ENCODE data around the gene ZNF862.
"Not testable (repeated sequence)": the region's sequence is repeated elsewhere in the genome, so short reads cannot be mapped to it uniquely, and the experiment has no call there.

The ZNF862 gene

DNA sequence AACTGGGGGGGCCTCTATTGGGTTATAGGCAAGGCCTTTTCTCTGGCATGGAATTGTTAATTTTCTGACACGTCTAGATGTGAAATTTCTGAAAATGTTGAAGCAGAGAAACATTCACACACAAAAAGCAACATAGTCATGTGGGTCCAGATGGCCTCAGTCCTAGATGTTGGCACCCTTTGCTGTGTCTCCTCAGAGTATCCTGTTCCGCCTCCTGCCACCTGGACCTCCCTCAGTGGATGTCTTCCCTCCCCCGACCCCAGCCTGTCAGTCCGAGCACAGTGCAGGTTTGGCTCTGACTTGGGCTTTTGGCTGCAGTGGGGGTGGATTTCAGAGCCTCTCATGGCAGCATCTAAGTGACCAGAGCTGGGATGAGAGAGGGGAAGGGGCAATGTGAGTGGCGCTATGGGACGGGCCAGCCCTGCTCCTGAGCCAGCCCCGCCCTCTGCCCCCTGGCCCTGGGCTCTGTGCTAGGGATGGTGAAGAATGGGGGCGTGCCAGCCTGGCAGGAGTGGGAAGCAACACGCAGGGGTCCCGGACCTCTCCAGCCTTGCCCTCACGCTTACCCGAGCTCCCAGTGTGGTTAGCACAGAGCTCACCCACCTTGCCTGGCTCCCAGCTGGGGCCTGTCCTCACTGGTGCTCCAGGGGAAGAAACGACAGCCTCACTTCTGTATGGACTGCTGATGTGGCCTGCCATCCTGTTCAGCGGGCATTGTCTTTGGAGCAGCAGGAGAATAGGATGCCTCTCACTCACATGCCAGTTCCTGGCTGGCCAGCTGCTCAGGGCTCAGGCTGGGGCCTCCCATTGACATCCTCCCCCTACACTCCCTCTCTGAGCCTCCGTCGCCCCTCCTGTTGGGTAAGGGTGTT lies 41.8 kb downstream of the ZNF862 start:
- no peak for DNase-seq (ENCODE audit: low read depth, low spot score)

- DNase-seq (ENCODE audit: low read depth, low spot score): no peak
Measured at GRCh38 chr7:149880638-149881311, 42.6 kb downstream of the ZNF862 start.

DNA sequence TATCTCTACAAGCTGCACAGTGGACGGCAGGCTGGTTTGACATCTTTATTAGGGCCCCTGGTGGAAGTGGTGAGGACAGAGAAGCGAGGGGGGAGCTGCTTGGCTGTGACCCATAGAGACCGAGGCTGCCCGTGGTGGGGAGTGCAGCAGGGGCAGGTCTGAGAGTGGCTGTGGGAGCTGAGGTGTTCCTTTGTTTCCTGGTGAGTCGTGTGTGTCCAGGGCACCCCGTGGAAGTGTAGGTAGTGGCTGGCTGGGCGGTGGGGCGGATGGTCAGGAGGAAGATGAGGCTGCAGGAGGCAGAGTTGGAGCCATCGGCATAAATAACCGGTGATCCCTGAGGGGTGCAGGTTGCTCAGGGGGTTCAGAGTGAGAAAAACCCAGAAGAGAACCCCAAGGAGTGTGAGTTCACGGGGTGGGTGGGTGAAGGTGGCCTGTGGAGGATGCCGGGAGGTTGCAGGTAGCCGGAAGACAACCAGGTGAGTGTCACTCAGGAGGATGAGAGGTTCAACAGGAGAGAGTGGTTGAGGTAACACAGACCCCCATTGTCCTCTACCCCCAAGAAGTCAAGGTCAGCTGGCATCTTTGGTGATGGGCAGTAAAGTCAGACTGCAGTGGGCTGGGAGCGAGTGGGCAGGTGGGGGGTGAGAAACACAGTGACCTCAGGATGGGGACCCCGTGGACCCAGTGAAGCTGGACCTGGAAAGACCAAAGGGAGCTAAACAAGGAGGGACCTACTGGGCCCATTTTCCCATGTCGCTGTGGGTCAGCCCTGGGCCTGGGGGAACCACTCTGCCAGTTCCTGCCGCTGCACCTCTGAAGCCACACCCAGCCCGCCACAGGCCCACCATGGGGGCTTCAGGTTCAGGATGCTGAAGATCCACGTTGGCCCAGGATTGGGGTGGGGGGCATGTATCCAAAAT lies 43.4 kb downstream of the ZNF862 start:
- no peak for DNase-seq (ENCODE audit: low read depth, low spot score)

- DNase-seq (ENCODE audit: low read depth, low spot score): no peak
Measured at GRCh38 chr7:149882248-149883047, 44.3 kb downstream of the ZNF862 start.

GRCh38 chr7:149883048-149883438 lies 44.9 kb downstream of the ZNF862 start:
- DNase-seq (ENCODE audit: low read depth, low spot score): no peak

- no peak for DNase-seq (ENCODE audit: low read depth, low spot score)
Measured at GRCh38 chr7:149883452-149883861, 45.3 kb downstream of the ZNF862 start.

- DNase-seq (ENCODE audit: low read depth, low spot score): no peak
Measured at GRCh38 chr7:149884016-149884415, 45.8 kb downstream of the ZNF862 start.

GRCh38 chr7:149884541-149884940 lies 46.4 kb downstream of the ZNF862 start:
- no peak for DNase-seq (ENCODE audit: low read depth, low spot score)

DNA sequence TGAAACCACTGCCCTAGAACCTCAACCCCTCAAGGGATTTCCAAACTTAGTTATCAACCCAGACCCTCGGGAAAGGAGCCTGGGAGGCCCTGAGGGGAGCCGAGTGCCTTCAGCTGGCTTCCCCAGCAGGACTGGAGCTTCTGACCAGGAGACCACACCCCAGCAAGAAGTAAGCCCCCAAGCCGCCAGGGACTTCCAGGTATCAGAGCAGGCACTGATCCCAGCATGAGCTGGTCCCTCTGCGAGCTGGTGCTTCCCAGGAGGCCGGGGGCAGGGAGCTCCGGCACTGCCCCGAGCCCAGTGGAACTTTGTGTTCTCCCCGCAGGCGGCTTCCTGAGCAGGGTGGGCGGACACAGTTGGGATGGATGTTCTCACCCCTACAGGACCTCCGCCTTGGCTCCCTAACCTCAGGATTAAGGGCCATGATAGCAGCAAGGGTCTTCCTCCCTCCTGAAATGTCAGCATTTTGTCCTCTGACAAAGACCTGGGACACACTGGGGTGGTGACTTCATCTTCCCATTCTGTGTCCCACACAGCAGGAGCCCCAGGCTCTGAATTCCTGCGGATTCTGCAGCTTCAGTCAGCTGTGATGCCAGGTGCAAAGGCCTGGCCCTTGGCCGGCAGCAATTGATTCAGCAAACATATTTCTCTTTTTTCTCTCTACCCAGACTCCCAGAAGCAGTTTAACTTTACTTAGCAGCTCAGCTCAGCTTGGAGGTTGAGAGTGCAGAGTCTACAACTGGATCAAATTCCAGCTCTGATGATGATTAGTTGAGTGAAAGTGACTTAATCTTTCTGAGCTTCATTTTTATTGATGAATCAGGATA lies 47.2 kb downstream of the ZNF862 start:
- DNase-seq (ENCODE audit: low read depth, low spot score): peak; percentile 37

- DNase-seq (ENCODE audit: low read depth, low spot score): no peak
Measured at GRCh38 chr7:149886018-149886415, 47.8 kb downstream of the ZNF862 start.

GRCh38 chr7:149887311-149887710 lies 49.1 kb downstream of the ZNF862 start:
- no peak for DNase-seq (ENCODE audit: low read depth, low spot score)

GRCh38 chr7:149890715-149891114 lies 52.5 kb downstream of the ZNF862 start:
- DNase-seq (ENCODE audit: low read depth, low spot score): not testable (repeated sequence)

DNA sequence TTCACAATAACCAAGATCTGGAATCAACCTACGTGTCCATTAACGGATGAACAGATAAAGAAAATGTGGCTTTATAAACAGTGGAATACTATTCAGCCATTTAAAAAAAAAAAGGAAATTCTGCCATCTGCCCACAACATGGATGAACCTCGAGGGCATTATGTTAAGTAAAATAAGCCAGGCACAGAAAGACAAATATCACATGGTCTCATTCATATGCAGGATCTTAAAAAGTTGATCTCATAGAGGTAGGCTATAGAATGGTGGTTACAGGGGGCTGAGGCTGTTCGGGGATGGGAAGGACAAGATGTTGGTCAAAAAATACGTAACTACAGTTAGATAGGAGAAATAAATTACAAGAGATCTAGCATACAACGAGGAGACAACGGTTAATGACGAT lies 56.8 kb downstream of the ZNF862 start:
- DNase-seq (ENCODE audit: low read depth, low spot score): not testable (repeated sequence)

- DNase-seq (ENCODE audit: low read depth, low spot score): not testable (repeated sequence)
Measured at GRCh38 chr7:149907776-149908376, 69.7 kb downstream of the ZNF862 start.

DNA sequence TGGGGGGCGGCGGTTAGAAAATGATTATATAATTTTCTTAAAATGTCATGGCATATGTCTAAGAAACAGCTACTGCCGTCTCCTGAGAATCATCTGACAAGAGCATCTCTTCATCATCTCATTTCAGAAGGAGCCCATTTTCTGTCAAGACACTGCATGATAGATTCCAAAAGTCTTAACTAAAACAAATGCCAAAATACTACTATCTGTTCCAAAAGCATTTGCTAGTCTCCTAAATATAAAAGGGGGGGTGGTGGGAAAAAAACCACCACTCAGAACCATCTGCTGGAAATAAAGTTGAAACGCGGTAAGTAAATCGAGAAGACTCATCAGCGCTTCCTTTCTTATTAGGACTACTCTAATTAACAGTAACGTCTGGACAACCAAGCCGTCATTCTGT lies 72.0 kb downstream of the ZNF862 start:
- not testable (repeated sequence) for DNase-seq (ENCODE audit: low read depth, low spot score)

DNA sequence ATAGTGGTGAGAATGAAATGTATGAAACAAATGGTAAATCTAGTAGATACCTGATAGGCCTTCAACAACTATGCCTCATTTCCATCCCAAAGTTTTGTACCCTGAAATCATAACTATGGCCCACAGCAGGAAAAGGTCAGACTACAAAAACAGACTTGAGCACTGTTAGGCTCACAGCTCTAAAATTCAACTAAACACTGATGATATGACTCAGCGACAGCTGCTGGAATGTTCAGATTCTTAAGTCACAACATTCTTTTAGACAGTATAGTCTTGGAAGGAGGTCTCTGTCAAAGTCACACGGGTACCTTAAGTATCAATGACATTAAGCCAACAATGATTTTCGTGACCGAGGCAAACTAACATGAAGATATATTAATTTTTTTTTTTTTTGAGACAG lies 74.0 kb downstream of the ZNF862 start:
- DNase-seq (ENCODE audit: low read depth, low spot score): not testable (repeated sequence)
